Keratinocyte (primary cell): ENCODE measurements around the gene ZNF512B. TPM values are rescaled to one million over a fixed set of nuclear protein-coding genes. Genes with fewer than 3 reads are reported as not detected.

Experiments used
- DNase-seq: peaks from one replicate; pipeline ENCODE4 v3.0.0-alpha.2; 2011; ENCODE audit warnings: low read depth, missing footprints, low spot score
- FAIRE-seq: peaks from 2 replicates; lab custom pipeline; 2011; peaks lifted over from hg19 to GRCh38; lab: Jason Lieb, UNC
- H2AFZ ChIP-seq: 2 replicates; pipeline ENCODE4 v1.6.0; 2012; ENCODE audit warnings: low read length, control low read depth, inconsistent platforms; ENCODE audit not compliant: control insufficient read depth
- H3K27ac ChIP-seq: 2 replicates; pipeline ENCODE4 v1.5.1; 2011; ENCODE audit warnings: low read length; ENCODE audit not compliant: control insufficient read depth, insufficient read depth
- H3K27me3 ChIP-seq: 3 replicates; pipeline ENCODE4 v1.6.0; 2011; ENCODE audit warnings: low read length; ENCODE audit not compliant: control insufficient read depth, insufficient read depth; ENCODE audit errors: extremely low read depth
- H3K36me3 ChIP-seq, 2 experiments: 2 replicates in 1 of 2; 3 replicates in 1 of 2; pipeline ENCODE4 v1.5.1; 2011; ENCODE audit warnings: low read length in 2 of 2, mild to moderate bottlenecking in 1 of 2; ENCODE audit not compliant: control insufficient read depth in 2 of 2, insufficient read depth in 2 of 2; ENCODE audit errors: extremely low read depth in 1 of 2
- H3K4me1 ChIP-seq: 3 replicates; pipeline ENCODE4 v1.5.1; 2011; ENCODE audit warnings: low read length; ENCODE audit not compliant: control insufficient read depth, insufficient read depth; ENCODE audit errors: extremely low read depth
- H3K4me2 ChIP-seq: 3 replicates; pipeline ENCODE4 v1.6.0; 2011; ENCODE audit warnings: low read depth, low read length; ENCODE audit not compliant: control insufficient read depth, insufficient read depth; ENCODE audit errors: extremely low read depth
- H3K4me3 ChIP-seq, 3 experiments: fragments of 200-600 bp in 1 of 3; sonication (generic) in 1 of 3; 2 replicates in 2 of 3; 3 replicates in 1 of 3; pipeline ENCODE4 v1.5.1; 2011 to 2016; ENCODE audit warnings: low read length in 3 of 3, mild to moderate bottlenecking in 3 of 3, control low read depth in 2 of 3, inconsistent platforms in 1 of 3, low read depth in 1 of 3, mixed read lengths in 1 of 3, mixed run types in 1 of 3, moderate library complexity in 1 of 3; ENCODE audit not compliant: control insufficient read depth in 2 of 3, insufficient read depth in 2 of 3; ENCODE audit errors: extremely low read depth in 1 of 3
- H3K79me2 ChIP-seq: 2 replicates; pipeline ENCODE4 v1.6.0; 2012; ENCODE audit warnings: low read length; ENCODE audit not compliant: control insufficient read depth, insufficient read depth
- H3K9ac ChIP-seq: 3 replicates; pipeline ENCODE4 v1.6.0; 2011; ENCODE audit warnings: low read length; ENCODE audit not compliant: control insufficient read depth, insufficient read depth; ENCODE audit errors: extremely low read depth
- H3K9me1 ChIP-seq: 3 replicates; pipeline ENCODE4 v1.6.0; 2011; ENCODE audit warnings: low read length; ENCODE audit not compliant: control insufficient read depth, insufficient read depth; ENCODE audit errors: extremely low read depth
- H3K9me3 ChIP-seq: 2 replicates; pipeline ENCODE4 v1.5.1; 2012; ENCODE audit warnings: low read depth, low read length; ENCODE audit not compliant: control insufficient read depth
- H4K20me1 ChIP-seq: 3 replicates; pipeline ENCODE4 v1.6.0; 2011; ENCODE audit warnings: low read length; ENCODE audit not compliant: control insufficient read depth, insufficient read depth; ENCODE audit errors: extremely low read depth
- EZH2 ChIP-seq: IDR thresholded peaks from one replicate; pipeline ENCODE4 v1.6.1; 2012; ENCODE audit warnings: inconsistent platforms, mild to moderate bottlenecking, low read length, moderate library complexity
- dilution Hi-C: fragments of 300-500 bp; cut with MboI; formaldehyde crosslinking; loops from one replicate; pipeline ENCODE4 v1.7.0; 2020; ENCODE audit warnings: low sequenced_read_pairs; ENCODE audit not compliant: extremely low pct_ligation_motif_present
- polyA plus RNA-seq, 5 experiments: library from polyadenylated mRNA; depleted of rRNA in 3 of 5; stranded (reverse) in 3 of 5; stranded (forward) in 1 of 5; unstranded in 1 of 5; fragments of >200 nt; gene quantifications; 1 replicate in 1 of 5; 2 replicates in 3 of 5; 3 replicates in 1 of 5; pipeline versions ENCODE4 v1.2.1 to v1.2.3, GENCODE V29; 2011 to 2012; ENCODE audit warnings: missing spikeins in 2 of 5, low read depth in 1 of 5, low replicate concordance in 1 of 5
- TF ChIP-seq, protein P1 (sequence below), 3 experiments: IDR thresholded peaks in 1 of 3; conservative IDR thresholded peaks in 1 of 3; optimal IDR thresholded peaks in 1 of 3; 2 replicates in 2 of 3; 3 replicates in 1 of 3; pipeline versions ENCODE3 to v1.5.1; 2011; ENCODE audit warnings: low read length in 3 of 3, mild to moderate bottlenecking in 3 of 3, moderate library complexity in 2 of 3, control low read depth in 1 of 3, inconsistent platforms in 1 of 3; ENCODE audit not compliant: insufficient read depth in 2 of 3; ENCODE audit errors: extremely low read depth in 1 of 3

Gene ZNF512B
- polyA plus RNA-seq, 1 donor (not counting 4 experiments of a cell fraction or from before 2014, with no cell fraction given), result 2.4 TPM

- H3K36me3 ChIP-seq, result peaks cover 23 to 37% of the 10 kb centered on the region in 2 experiments
- H3K27ac ChIP-seq, result no peak overlapping the region
- no peaks in the 10 kb centered on the region for H4K20me1 ChIP-seq
Observed at GRCh38 chr20:64009811-64010387, 40.2 kb upstream of the ZNF512B start.

DNA sequence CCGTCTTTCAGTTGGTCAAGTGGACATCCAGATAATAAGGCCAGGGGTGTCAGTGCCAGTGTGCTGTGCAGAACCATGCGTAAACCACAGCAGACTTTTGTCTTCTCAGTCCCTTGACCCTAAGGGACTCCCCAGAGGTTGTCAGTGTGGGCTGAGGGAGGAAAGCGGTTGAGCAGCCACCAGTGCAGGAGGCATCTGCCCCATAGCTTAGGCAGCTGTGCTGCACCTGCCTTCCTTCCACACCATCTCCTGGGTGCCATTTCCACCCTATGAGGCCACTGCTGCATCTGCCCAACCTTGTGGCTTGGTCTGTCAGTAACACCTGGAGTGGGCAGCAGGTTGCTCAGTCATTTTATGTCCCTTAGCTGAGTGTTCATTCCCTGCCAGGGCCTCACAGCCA lies 37.2 kb upstream of the ZNF512B start:
- DNase-seq, result no peak
- Histone ChIP-seq H2AFZ (no peak overlapping the region), H3K4me3 (no peak overlapping the region), H3K79me2 (peaks cover 3% of the 10 kb centered on the region), H3K9me3 (no peaks in the 10 kb centered on the region), H3K9me1 (no peaks in the 10 kb centered on the region), H3K27ac (no peak overlapping the region), H3K27me3 (no peaks in the 10 kb centered on the region), H4K20me1 (no peaks in the 10 kb centered on the region), H3K36me3 (peaks cover 32 to 33% of the 10 kb centered on the region in 2 experiments), H3K9ac (no peak overlapping the region), H3K4me2 (no peak overlapping the region), H3K4me1 (peaks cover 9% of the 10 kb centered on the region)
- TF ChIP-seq, protein P1, sequence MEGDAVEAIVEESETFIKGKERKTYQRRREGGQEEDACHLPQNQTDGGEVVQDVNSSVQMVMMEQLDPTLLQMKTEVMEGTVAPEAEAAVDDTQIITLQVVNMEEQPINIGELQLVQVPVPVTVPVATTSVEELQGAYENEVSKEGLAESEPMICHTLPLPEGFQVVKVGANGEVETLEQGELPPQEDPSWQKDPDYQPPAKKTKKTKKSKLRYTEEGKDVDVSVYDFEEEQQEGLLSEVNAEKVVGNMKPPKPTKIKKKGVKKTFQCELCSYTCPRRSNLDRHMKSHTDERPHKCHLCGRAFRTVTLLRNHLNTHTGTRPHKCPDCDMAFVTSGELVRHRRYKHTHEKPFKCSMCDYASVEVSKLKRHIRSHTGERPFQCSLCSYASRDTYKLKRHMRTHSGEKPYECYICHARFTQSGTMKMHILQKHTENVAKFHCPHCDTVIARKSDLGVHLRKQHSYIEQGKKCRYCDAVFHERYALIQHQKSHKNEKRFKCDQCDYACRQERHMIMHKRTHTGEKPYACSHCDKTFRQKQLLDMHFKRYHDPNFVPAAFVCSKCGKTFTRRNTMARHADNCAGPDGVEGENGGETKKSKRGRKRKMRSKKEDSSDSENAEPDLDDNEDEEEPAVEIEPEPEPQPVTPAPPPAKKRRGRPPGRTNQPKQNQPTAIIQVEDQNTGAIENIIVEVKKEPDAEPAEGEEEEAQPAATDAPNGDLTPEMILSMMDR (optimal IDR thresholded peaks at IDR 0.05 in 1 of 3, IDR thresholded peaks at IDR 0.05 in 1 of 3, conservative IDR thresholded peaks at IDR 0.05 in 1 of 3; ENCODE audit: extremely low read depth in 1 of 3, insufficient read depth in 2 of 3, low read length in 3 of 3), result no peak
- no peak for TF ChIP-seq EZH2
- dilution Hi-C loops, result no loop called here
- FAIRE-seq, result no peak

More at GRCh38 chr20:64009811-64010387, 40.2 kb upstream of the ZNF512B start:
- DNase-seq, result no peak
- FAIRE-seq, result no peak
- Histone ChIP-seq H3K4me2 (no peak overlapping the region), H3K9ac (no peak overlapping the region), H3K9me3 (no peaks in the 10 kb centered on the region), H3K9me1 (no peaks in the 10 kb centered on the region), H3K4me1 (peaks cover 9% of the 10 kb centered on the region), H3K4me3 (no peak overlapping the region), H3K27me3 (no peaks in the 10 kb centered on the region), H3K79me2 (peaks cover 3% of the 10 kb centered on the region), H2AFZ (no peak overlapping the region)
- dilution Hi-C loops, result no loop called here
- no peak for TF ChIP-seq EZH2
- TF ChIP-seq, protein P1 (optimal IDR thresholded peaks at IDR 0.05 in 1 of 3, IDR thresholded peaks at IDR 0.05 in 1 of 3, conservative IDR thresholded peaks at IDR 0.05 in 1 of 3; ENCODE audit: extremely low read depth in 1 of 3, insufficient read depth in 2 of 3, low read length in 3 of 3), result no peak
